NCI-H2107 treated with DMSO at 0.1 percent for 48 hours (cell line): ENCODE data around the gene MISP.
"Not testable (repeated sequence)": the region's sequence is repeated elsewhere in the genome, so short reads cannot be mapped to it uniquely, and the experiment has no call there.

Experiments used
- DNase-seq: peaks from one replicate; lab custom pipeline; 2025; ENCODE audit not compliant: unreplicated experiment; lab: John Stamatoyannopoulos, UW

Gene MISP

DNA sequence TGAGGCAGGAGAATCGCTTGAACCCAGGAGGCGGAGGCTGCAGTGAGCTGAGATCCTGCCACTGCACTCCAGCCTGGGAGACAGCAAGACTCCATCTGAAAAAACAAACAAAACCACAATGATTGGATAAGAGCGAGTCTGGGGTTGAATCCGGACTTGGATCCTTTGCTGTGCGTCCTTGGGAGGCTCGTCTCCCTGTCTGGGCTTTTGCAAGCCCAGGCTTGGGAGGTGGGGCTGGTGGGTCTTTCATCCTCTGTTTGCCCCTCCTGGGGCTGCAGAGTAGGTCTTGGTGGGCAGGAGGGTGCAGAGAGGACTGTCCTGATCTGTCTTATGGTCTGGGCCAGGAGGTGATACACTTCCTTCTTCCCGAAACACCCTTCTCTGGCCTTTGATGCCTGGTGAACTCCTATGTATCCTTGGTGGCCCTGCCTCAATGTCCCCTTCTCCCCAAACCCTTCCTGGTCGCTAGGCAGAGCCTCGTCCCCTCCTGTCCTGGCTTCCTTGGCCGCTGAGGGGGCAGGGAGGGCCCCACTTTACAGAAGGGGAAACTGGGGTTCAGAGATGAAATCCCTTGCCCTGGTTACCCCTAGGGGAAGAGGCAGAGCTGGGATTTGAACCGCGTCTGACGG lies 25.3 kb upstream of the MISP start:
- DNase-seq = no peak

GRCh38 chr19:726993-727956 lies 23.6 kb upstream of the MISP start:
- DNase-seq = no peak

- no peak for DNase-seq
Observed at GRCh38 chr19:728011-728410, 22.9 kb upstream of the MISP start.

GRCh38 chr19:729564-729963 lies 21.3 kb upstream of the MISP start:
- DNase-seq = not testable (repeated sequence)

- no peak for DNase-seq
Observed at GRCh38 chr19:729965-730668, 20.8 kb upstream of the MISP start.

- DNase-seq = no peak
Observed at GRCh38 chr19:731000-731399, 19.9 kb upstream of the MISP start.

DNA sequence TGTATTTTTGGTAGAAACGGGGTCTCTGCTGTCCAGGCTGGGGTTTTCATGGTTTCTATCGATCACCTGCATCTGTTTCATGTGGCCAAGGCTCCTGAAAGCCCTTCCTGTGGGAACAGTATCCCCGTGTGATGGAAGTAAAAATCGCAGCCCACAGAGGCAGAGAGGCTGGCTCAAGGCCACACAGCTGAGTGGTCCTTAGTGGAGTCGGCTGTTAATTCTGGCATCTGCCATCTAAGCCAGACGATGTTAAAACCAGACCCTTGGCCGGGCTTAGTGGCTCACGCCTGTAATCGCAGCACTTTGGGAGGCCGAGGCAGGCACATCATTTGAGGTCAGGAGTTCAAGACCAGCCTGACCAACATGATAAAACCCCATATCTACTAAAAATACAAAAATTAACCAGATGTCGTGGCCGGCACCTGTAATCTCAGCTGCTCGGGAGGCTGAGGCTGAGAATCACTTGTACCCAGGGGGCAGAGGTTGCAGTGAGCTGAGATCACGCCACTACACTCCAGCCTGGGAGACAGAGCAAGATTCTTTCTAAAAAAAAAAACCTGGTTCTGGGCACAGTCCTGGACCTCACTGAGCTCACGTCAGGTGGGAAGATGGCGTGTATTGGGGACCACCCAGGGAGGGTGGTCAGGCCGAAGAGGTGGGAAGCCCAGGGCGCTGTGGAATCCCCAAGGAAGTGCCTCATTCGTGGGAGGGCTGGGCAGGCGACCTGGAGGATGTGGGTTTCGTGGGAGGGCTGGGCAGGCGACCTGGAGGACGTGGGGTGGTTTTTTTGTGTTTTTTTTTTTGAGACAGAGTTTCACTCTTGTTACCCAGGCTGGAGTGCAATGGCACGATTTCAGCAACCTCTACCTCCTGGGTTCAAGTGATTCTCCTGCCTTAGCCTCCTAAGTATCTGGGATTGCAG lies 18.5 kb upstream of the MISP start:
- no peak for DNase-seq

DNA sequence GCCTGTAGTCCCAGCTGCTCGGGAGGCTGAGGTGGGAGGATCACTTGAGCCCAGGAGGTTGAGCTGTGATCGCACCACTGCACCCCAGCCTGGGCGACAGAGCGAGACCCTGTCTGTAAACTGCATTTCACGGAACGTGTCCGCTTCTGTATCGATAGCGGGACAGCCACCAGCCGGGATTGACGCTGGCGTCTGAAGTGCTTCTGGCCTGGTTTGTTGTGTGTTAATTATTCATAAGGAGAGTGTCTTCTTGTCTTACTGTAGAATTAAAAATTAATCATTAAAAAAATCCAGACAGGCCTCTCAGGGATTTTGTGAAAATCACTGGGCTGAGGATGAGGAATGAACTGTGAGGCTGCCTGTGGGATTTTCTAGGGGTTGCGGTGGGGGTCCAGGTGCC lies 16.2 kb upstream of the MISP start:
- no peak for DNase-seq

GRCh38 chr19:736125-736524 lies 14.8 kb upstream of the MISP start:
- no peak for DNase-seq

DNA sequence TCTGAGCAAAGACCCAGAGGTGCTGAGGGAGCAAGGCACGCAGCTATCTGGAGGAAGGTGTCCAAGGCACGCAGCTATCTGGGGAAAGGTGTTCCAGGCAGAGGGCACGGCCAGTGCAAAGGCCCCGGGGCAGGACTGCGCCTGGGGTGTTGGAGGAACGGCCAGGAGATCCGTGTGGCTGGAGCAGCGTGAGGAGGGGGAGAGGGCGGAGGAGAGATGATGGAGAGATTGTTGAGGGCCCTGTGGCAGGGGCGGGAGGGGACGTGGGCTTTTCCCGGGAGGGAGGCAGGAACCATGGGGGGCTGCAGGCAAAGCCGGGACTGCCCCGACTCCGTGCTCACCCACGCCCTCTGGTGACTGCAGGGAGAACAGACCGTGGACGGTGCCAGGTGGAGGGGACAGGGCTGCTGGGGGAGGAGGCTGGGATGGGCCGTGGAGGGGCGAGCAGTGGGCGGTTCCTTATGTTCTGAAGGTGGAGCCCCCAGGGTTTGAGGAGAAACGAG lies 13.3 kb upstream of the MISP start:
- peak; percentile 1 for DNase-seq

DNA sequence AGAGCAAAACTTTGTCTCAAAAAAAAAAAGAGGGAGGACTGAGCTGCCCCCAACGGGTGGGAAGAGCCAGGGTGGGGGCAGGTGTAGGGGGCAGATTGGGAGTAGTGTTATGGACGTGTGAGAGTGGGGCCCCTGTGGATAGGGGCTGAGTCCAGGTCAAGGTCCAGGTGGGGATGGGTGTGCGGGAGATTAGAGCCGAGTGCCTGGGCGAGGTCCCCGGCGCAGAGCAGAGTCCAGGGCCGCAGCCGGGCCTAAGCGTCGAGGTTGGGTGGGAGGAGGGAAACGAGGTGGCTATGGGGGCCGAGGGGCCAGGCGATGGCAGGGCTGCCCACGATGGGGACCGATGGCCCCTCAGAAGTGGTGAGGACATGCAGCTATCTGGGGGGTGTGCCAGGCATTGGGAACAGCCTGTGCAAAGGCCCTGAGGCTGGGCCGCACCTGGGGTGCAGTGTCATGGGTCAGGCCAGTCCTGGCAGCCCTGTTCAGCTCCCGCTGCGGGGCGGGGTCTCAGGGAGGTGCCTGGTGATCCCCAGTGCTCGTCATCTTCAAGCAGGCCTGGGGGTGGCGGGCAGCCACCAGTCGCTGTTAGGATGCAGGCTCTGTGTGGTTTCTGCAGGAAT lies 12.3 kb upstream of the MISP start:
- DNase-seq = no peak

DNA sequence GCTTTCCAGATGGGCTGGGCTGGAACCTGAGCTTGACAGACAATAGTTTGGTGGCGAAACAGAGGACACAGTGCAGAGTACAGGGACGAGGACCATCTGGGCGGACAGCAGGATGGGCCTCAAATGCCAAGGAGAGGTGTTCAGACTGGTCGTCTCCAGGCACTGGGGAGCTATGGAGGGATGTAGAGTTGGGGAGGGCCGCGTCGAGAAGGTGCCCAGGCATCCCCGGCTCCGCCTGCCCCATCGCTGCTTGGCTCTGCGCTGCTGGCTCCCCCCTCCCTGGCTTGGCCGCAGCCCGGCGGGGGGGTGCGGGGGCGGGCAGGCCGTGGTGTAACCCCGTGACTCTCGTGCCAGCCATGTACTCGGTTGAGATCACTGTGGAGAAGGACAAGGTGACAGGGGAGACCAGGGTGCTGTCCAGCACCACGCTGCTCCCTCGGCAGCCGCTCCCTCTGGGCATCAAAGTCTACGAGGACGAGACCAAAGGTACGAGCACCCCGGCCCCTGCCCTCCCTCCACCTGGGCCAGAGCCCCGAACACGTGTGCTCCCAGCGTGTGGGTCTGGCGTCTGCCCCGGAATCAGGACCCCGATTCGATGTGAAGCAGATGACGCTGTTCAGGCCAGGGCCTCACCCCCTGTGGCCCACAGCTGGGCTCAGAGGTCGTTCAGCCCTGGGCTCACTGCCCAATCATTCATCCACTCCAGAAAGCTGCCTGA lies 10.8 kb upstream of the MISP start:
- DNase-seq = no peak

DNA sequence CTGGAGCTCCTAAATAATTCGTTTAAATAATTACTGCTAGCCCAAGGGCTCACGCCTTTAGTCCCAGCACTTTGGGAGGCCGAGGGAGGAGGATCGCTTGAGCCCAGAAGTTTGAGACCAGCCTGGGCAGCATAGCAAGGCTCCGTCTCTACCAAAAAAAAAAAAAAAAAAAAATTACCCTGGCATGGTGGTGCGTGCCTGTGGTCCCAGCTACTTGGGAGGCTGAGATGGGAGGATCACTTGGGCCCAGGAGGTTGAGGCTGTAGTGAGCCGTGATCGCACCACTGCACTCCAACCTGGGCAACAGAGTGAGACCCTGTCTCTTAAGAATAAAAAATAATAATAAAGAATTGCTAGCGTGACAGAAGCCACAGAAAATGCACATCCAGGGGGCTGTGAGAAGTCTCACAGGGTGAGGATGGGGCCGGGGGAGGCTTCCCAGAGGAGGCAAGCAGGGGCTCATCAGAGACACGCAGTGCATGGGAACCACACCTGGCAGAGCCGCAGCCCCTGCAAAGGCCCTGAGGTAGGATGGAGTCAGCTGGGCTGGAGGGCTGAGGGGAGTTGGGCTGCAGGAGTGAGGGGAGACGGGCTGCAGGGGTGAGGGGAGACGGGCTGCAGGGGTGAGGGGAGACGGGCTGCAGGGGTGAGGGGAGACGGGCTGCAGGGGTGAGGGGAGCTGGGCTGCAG lies 10.0 kb upstream of the MISP start:
- DNase-seq = not testable (repeated sequence)

GRCh38 chr19:741506-742131 lies 9.3 kb upstream of the MISP start:
- DNase-seq = no peak

DNA sequence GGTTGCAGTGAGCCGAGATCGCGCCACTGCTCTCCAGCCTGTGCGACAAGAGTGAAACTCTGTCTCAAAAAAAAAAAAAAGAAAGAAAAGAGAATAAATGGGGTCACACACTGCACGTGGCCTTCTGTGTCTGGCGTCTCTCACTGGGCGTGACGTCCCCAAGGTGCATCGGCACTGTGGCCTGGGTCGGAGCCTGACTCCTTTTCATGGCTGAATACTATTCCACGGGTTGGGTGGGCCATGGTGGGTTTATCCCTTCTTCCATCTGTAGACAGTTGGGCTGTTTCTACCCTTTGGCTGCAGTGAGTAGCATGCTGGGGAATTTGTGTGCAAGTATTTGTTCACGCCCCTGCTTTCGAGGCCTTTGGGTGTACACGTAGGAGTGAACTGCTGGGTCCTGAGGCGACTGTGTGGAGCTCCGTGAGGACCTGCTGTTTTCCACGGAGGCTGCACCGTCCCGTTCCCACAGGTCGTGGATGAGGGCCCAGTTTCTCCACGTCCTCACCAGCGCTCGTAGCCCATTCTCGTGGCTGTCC lies 8.3 kb upstream of the MISP start:
- no peak for DNase-seq

DNA sequence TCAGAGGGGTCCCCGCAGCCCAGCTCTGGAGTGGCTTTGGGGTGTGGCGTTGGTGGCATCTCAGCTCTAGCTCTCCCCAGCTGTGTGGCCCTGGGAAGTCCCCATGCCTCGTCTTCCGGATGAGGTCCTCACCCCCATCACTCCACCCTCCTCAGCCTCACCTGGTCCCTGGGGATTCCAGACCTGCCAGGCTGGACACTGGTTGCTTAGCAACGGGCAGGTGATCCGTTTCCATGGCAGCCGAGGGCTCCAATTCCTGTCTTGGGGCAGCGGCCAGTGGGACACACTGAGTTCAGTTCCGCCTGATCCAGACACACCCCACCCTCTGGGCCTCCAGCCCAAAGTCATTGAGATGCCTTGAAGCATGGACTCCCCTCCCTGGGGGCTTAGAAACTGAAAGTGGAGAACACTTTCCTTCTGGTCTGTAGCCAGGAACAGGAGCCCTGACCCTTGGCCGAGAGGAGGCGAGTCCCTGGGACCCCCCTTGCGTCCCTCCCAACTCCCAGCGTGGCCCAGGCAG lies 7.7 kb upstream of the MISP start:
- DNase-seq = peak; percentile 43

- not testable (repeated sequence) for DNase-seq
Observed at GRCh38 chr19:745138-745537, 5.8 kb upstream of the MISP start.
